Osteocyte (in vitro differentiated cells): ENCODE measurements around the gene UBE2Q2. TPM values are rescaled to one million over a fixed set of nuclear protein-coding genes. Genes with fewer than 3 reads are reported as not detected.

Experiments
- DNase-seq: peaks from one replicate; pipeline ENCODE4 v3.0.0; 2021; ENCODE audit warnings: mixed read lengths; ENCODE audit not compliant: unreplicated experiment; ENCODE audit errors: extremely low spot score
- H3K27ac Mint-ChIP-seq: one replicate; pipeline ENCODE4 v1.8.0; 2021; ENCODE audit warnings: mild to moderate bottlenecking, mixed read lengths; ENCODE audit not compliant: unreplicated experiment
- H3K27me3 Mint-ChIP-seq: one replicate; pipeline ENCODE4 v1.8.0; 2021; ENCODE audit warnings: mixed read lengths; ENCODE audit not compliant: unreplicated experiment
- H3K36me3 Mint-ChIP-seq: one replicate; pipeline ENCODE4 v1.8.0; 2021; ENCODE audit warnings: mixed read lengths; ENCODE audit not compliant: unreplicated experiment
- H3K4me1 Mint-ChIP-seq: one replicate; pipeline ENCODE4 v1.8.0; 2021; ENCODE audit warnings: mixed read lengths; ENCODE audit not compliant: unreplicated experiment
- H3K4me3 Mint-ChIP-seq: one replicate; pipeline ENCODE4 v1.8.0; 2021; ENCODE audit warnings: mild to moderate bottlenecking, moderate library complexity, mixed read lengths; ENCODE audit not compliant: unreplicated experiment
- H3K9me3 Mint-ChIP-seq: one replicate; pipeline ENCODE4 v1.8.0; 2021; ENCODE audit warnings: mixed read lengths; ENCODE audit not compliant: unreplicated experiment
- total RNA-seq: library from RNA; stranded (reverse); gene quantifications from 2 replicates; pipeline ENCODE4 v1.2.1, GENCODE V29; 2021
- TF ChIP-seq, protein P1 (sequence below): fragments of 200-600 bp; sonication (generic); IDR thresholded peaks from 2 replicates; pipeline ENCODE4 v1.5.0; 2021; ENCODE audit warnings: antibody characterized with exemption, mild to moderate bottlenecking, moderate library complexity

UBE2Q2 gene
- total RNA-seq, 1 donor from 2014 or later: 43.2 TPM

DNA sequence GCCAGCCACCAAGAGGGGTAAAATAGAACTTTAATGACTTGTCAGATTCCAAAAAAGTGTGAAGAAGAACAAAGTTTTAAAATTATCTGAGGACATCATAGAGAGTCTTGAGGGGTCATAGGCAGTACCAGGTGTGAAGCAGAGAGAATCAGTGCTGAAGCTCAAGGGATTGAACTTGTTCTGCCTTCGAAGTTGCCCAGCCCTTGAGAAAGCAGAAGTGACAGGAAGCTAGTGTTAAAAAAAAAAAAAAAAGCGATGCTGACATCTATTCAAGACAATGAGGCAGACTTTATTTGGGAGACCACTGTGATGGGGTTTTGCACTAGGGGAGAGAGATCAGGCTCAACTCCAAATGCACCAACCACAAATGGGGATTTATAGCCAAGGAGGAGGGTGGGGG lies 82.2 kb downstream of the UBE2Q2 start:
- no peak overlapping the region for H3K4me3 Mint-ChIP-seq
- H3K36me3 Mint-ChIP-seq: peaks cover 22% of the 10 kb centered on the region
- H3K4me1 Mint-ChIP-seq: peaks cover 7% of the 10 kb centered on the region
- DNase-seq: no peak
- no peaks in the 10 kb centered on the region for H3K9me3 Mint-ChIP-seq
- H3K27me3 Mint-ChIP-seq: no peaks in the 10 kb centered on the region
- H3K27ac Mint-ChIP-seq: no peak overlapping the region
- TF ChIP-seq, protein P1, sequence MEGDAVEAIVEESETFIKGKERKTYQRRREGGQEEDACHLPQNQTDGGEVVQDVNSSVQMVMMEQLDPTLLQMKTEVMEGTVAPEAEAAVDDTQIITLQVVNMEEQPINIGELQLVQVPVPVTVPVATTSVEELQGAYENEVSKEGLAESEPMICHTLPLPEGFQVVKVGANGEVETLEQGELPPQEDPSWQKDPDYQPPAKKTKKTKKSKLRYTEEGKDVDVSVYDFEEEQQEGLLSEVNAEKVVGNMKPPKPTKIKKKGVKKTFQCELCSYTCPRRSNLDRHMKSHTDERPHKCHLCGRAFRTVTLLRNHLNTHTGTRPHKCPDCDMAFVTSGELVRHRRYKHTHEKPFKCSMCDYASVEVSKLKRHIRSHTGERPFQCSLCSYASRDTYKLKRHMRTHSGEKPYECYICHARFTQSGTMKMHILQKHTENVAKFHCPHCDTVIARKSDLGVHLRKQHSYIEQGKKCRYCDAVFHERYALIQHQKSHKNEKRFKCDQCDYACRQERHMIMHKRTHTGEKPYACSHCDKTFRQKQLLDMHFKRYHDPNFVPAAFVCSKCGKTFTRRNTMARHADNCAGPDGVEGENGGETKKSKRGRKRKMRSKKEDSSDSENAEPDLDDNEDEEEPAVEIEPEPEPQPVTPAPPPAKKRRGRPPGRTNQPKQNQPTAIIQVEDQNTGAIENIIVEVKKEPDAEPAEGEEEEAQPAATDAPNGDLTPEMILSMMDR: no peak

- TF ChIP-seq, protein P1: no peak
- Mint-ChIP-seq H3K9me3 (no peaks in the 10 kb centered on the region), H3K36me3 (peaks cover 31% of the 10 kb centered on the region), H3K4me3 (no peak overlapping the region), H3K27me3 (no peaks in the 10 kb centered on the region), H3K4me1 (peaks cover 6% of the 10 kb centered on the region), H3K27ac (no peak overlapping the region)
- no peak for DNase-seq
Observed at GRCh38 chr15:75926931-75927330, 83.7 kb downstream of the UBE2Q2 start.

- TF ChIP-seq, protein P1: no peak
- Mint-ChIP-seq H3K4me3 (no peak overlapping the region), H3K36me3 (peaks cover 30% of the 10 kb centered on the region), H3K27ac (no peak overlapping the region), H3K27me3 (no peaks in the 10 kb centered on the region), H3K4me1 (no peaks in the 10 kb centered on the region), H3K9me3 (no peaks in the 10 kb centered on the region)
- DNase-seq: no peak
Observed at GRCh38 chr15:75927601-75928000, 84.4 kb downstream of the UBE2Q2 start.

- Mint-ChIP-seq H3K9me3 (no peaks in the 10 kb centered on the region), H3K4me3 (no peak overlapping the region), H3K27me3 (no peaks in the 10 kb centered on the region), H3K27ac (no peak overlapping the region), H3K4me1 (no peaks in the 10 kb centered on the region), H3K36me3 (peaks cover 36% of the 10 kb centered on the region)
- no peak for DNase-seq
- TF ChIP-seq, protein P1: peak; percentile 50
Observed at GRCh38 chr15:75928680-75929608, 85.7 kb downstream of the UBE2Q2 start.

DNA sequence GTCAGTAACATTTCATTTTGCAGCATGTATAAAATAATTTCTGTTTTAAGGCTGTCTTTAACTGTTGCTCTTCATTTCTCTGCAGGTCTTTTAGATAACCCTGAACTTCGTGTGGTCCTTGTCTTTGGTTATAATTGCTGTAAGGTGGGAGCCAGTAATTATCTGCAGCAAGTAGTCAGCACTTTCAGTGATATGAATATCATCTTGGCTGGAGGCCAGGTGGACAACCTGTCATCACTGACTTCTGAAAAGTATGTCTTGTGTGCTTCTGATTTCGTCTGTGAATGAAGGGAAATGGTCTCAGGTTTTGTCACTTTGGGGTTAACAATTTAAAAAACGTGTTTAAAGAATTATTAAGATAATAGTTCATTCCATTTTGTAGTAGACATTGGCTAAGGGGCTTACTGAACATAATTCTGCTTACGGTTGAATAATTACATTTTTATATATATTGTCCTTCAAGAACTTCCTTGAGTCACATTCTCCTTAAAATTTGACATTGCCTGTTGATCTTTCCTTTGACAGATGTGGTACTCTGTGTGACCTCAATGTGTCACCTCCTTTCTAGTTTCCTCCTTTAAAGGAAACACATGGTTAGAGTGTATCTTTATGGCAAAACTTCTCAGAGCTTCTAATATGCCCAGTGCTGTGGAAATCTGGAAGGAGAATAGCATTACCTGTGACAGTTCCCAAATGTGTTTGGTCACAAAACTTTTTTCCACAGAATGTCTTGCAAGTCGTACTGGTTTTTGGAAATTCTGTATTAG lies 86.7 kb downstream of the UBE2Q2 start:
- Mint-ChIP-seq H3K27ac (no peak overlapping the region), H3K4me1 (no peaks in the 10 kb centered on the region), H3K9me3 (no peaks in the 10 kb centered on the region), H3K27me3 (no peaks in the 10 kb centered on the region), H3K4me3 (no peak overlapping the region), H3K36me3 (peaks cover 39% of the 10 kb centered on the region)
- TF ChIP-seq, protein P1: no peak
- no peak for DNase-seq
